HepG2 (cell line): ENCODE data around the gene RABL2A. TPM values are rescaled to one million over a fixed set of nuclear protein-coding genes. Genes with fewer than 3 reads are reported as not detected.

Source experiments
- microRNA-seq: library from miRNA; unstranded; fragments of <30 nt; microRNA quantifications from one replicate; pipeline ENCODE4, GENCODE V29; 2020
- polyA plus RNA-seq, 8 experiments: library from polyadenylated mRNA; depleted of rRNA in 3 of 8; stranded (reverse) in 7 of 8; unstranded in 1 of 8; fragments of >200 nt; fragmentation: Illumina TruSeq in 4 of 8; extraction: Trizol in 4 of 8; gene quantifications; 2 replicates each; pipeline versions ENCODE4 v1.2.1 to v1.2.3, GENCODE V29; 2011 to 2016; ENCODE audit warnings: low read depth in 4 of 8, missing spikeins in 1 of 8, mixed read lengths in 1 of 8; ENCODE audit not compliant: insufficient read depth in 1 of 8
- small RNA-seq, 3 experiments: library from RNA; depleted of rRNA; stranded (forward); fragments of <200 nt; gene quantifications; one replicate each; pipeline ENCODE3, GENCODE V24; 2012; ENCODE audit warnings: low read depth in 2 of 3, low replicate concordance in 1 of 3; ENCODE audit not compliant: insufficient read length in 3 of 3, insufficient read depth in 2 of 3
- total RNA-seq, 5 experiments: library from RNA; depleted of rRNA; stranded (reverse); fragments of >200 nt; fragmentation: Illumina TruSeq; extraction: Trizol; gene quantifications; 2 replicates each; pipeline ENCODE4 v1.2.3, GENCODE V29; 2016; ENCODE audit warnings: low read depth in 1 of 5

The RABL2A gene
- total and polyA plus RNA-seq, 2 of the 13 experiments (the other 11 are each of a cell fraction or from before 2014, with no cell fraction given), result 9.6 to 13.4 TPM

Small RNA genes lying within 50 kb of the gene (microRNA-seq; reads per million reads assigned to microRNA genes)
- not detected for gene MIR1302-3

Small RNA genes lying within 50 kb of the gene (small RNA-seq; reads per million reads assigned to genes)
- gene MIR1302-3 (0 to 1.9 (median 0) reads per million in 3 experiments), gene RNU6-744P (0 reads per million in 3 experiments)

Other genes with a start within 250 kb of the RABL2A start
- 72.2 and 85.2 TPM in 2 replicates for gene ZNG1B, start 189.6 kb upstream of the RABL2A start, total RNA-seq (2016; rRNA removed; fragmentation: Illumina TruSeq; extraction: Trizol)
- 26.6 and 33.8 TPM in 2 replicates for gene ZNG1B, start 189.6 kb upstream of the RABL2A start, polyA plus RNA-seq (2011; rRNA removed)
- gene FOXD4L1, start 128.6 kb upstream of the RABL2A start, total RNA-seq (2016; rRNA removed; fragmentation: Illumina TruSeq; extraction: Trizol), result 0.14 and 0.29 TPM in 2 replicates
- 0.18 and 0.26 TPM in 2 replicates for gene FOXD4L1, start 128.6 kb upstream of the RABL2A start, polyA plus RNA-seq (2011; rRNA removed)
- gene SLC35F5, start 129.4 kb downstream of the RABL2A start, total RNA-seq (2016; rRNA removed; fragmentation: Illumina TruSeq; extraction: Trizol), result 121 and 174 TPM in 2 replicates
- gene SLC35F5, start 129.4 kb downstream of the RABL2A start, polyA plus RNA-seq (2011; rRNA removed), result 122 and 139 TPM in 2 replicates